Measurements from ENCODE around the gene FZD1.

The FZD1 gene

GRCh38 chr7:91264924-91265681 lies 870 bp downstream of the FZD1 start:
- DNase-seq (ENCODE audit: low spot score), result peak; percentile 43

GRCh38 chr7:91265693-91266066 lies 1.4 kb downstream of the FZD1 start:
- no peak for DNase-seq (ENCODE audit: low spot score)

GRCh38 chr7:91266067-91266688 lies 1.9 kb downstream of the FZD1 start:
- DNase-seq (ENCODE audit: low spot score), result peak; percentile 55

GRCh38 chr7:91266689-91267090 lies 2.5 kb downstream of the FZD1 start:
- DNase-seq (ENCODE audit: low spot score), result peak; percentile 31

GRCh38 chr7:91267171-91267955 lies 3.1 kb downstream of the FZD1 start:
- DNase-seq (ENCODE audit: low spot score), result peak; percentile 60

- no peak for DNase-seq (ENCODE audit: low spot score)
These were observed 6.1 kb downstream of the FZD1 start for GRCh38 chr7:91270372-91270771.

- no peak for DNase-seq (ENCODE audit: low spot score)
These were observed 12.7 kb downstream of the FZD1 start for GRCh38 chr7:91276909-91277308.

GRCh38 chr7:91280185-91280584 lies 16.0 kb downstream of the FZD1 start:
- DNase-seq (ENCODE audit: low spot score), result no peak

GRCh38 chr7:91280604-91281003 lies 16.4 kb downstream of the FZD1 start:
- no peak for DNase-seq (ENCODE audit: low spot score)

- no peak for DNase-seq (ENCODE audit: low spot score)
These were observed 21.6 kb downstream of the FZD1 start for GRCh38 chr7:91285696-91286355.

- DNase-seq (ENCODE audit: low spot score), result no peak
These were observed 22.2 kb downstream of the FZD1 start for GRCh38 chr7:91286432-91286831.

GRCh38 chr7:91287371-91288084 lies 23.3 kb downstream of the FZD1 start:
- DNase-seq (ENCODE audit: low spot score), result no peak

- no peak for DNase-seq (ENCODE audit: low spot score)
These were observed 24.1 kb downstream of the FZD1 start for GRCh38 chr7:91288208-91288824.

GRCh38 chr7:91289633-91290254 lies 25.5 kb downstream of the FZD1 start:
- DNase-seq (ENCODE audit: low spot score), result no peak

- no peak for DNase-seq (ENCODE audit: low spot score)
These were observed 27.1 kb downstream of the FZD1 start for GRCh38 chr7:91291302-91291701.

GRCh38 chr7:91291902-91292301 lies 27.7 kb downstream of the FZD1 start:
- no peak for DNase-seq (ENCODE audit: low spot score)

- no peak for DNase-seq (ENCODE audit: low spot score)
These were observed 28.3 kb downstream of the FZD1 start for GRCh38 chr7:91292506-91292905.

- no peak for DNase-seq (ENCODE audit: low spot score)
These were observed 28.9 kb downstream of the FZD1 start for GRCh38 chr7:91293136-91293535.

- no peak for DNase-seq (ENCODE audit: low spot score)
These were observed 29.6 kb downstream of the FZD1 start for GRCh38 chr7:91293840-91294239.

- DNase-seq (ENCODE audit: low spot score), result no peak
These were observed 30.5 kb downstream of the FZD1 start for GRCh38 chr7:91294639-91295220.

GRCh38 chr7:91295576-91295975 lies 31.3 kb downstream of the FZD1 start:
- no peak for DNase-seq (ENCODE audit: low spot score)
